Spleen (tissue), 11 donors: ENCODE measurements around the gene TMEM50B. TPM values are rescaled to one million over a fixed set of nuclear protein-coding genes. Genes with fewer than 3 reads are reported as not detected.

Experiments
- DNase-seq: peaks from one replicate; pipeline ENCODE4 v3.0.0-alpha.2; 2020
- H3K27ac ChIP-seq, 8 donors: fragments of 200-600 bp; sonication (generic) in 7 of 8; 1 replicate in 4 of 8; 2 replicates in 4 of 8; pipeline versions ENCODE4 v1.5.0 to v1.8.0; 2016 to 2021; ENCODE audit warnings: inconsistent platforms in 4 of 8, mild to moderate bottlenecking in 4 of 8, moderate library complexity in 1 of 8
- H3K27me3 ChIP-seq, 7 donors: fragments of 200-600 bp; sonication (generic) in 6 of 7; replicated peaks in 1 of 7; 1 replicate in 4 of 7; 2 replicates in 3 of 7; pipeline versions ENCODE4 v1.5.0 to v1.8.0; 2016 to 2021; ENCODE audit warnings: inconsistent platforms in 3 of 7, mild to moderate bottlenecking in 1 of 7
- H3K36me3 ChIP-seq, 6 donors: fragments of 200-600 bp; sonication (generic) in 5 of 6; 1 replicate in 4 of 6; 2 replicates in 2 of 6; pipeline versions ENCODE4 v1.5.0 to v1.8.0; 2016 to 2021; ENCODE audit warnings: inconsistent platforms in 2 of 6
- H3K4me1 ChIP-seq, 6 donors: fragments of 200-600 bp; sonication (generic) in 5 of 6; 1 replicate in 3 of 6; 2 replicates in 3 of 6; pipeline versions ENCODE4 v1.5.0 to v1.8.0; 2016 to 2021; ENCODE audit warnings: inconsistent platforms in 3 of 6
- H3K4me3 ChIP-seq, 8 donors: fragments of 200-600 bp; sonication (generic) in 7 of 8; 1 replicate in 4 of 8; 2 replicates in 4 of 8; pipeline versions ENCODE4 v1.5.0 to v1.8.0; 2016 to 2021; ENCODE audit warnings: inconsistent platforms in 4 of 8, mild to moderate bottlenecking in 4 of 8, moderate library complexity in 2 of 8
- H3K9me3 ChIP-seq, 8 donors: fragments of 200-600 bp; sonication (generic) in 7 of 8; 1 replicate in 4 of 8; 2 replicates in 4 of 8; pipeline versions ENCODE4 v1.5.0 to v1.8.0; 2016 to 2021; ENCODE audit warnings: inconsistent platforms in 4 of 8
- CTCF ChIP-seq, 11 experiments: fragments of 200-600 bp in 7 of 11; fragments of 450-650 bp in 4 of 11; sonication (generic) in 4 of 11; IDR thresholded peaks in 8 of 11; conservative IDR thresholded peaks in 3 of 11; 1 replicate in 7 of 11; 2 replicates in 4 of 11; pipeline versions ENCODE4 v1.4.0 to v1.8.0; 2016 to 2021; ENCODE audit warnings: antibody characterized with exemption in 11 of 11, inconsistent platforms in 4 of 11, mild to moderate bottlenecking in 1 of 11
- POLR2A ChIP-seq, 3 donors: fragments of 450-650 bp; IDR thresholded peaks; one replicate each; pipeline ENCODE4 v1.5.1; 2017; ENCODE audit warnings: antibody characterized with exemption in 3 of 3, mild to moderate bottlenecking in 1 of 3
- POLR2AphosphoS5 ChIP-seq, 3 donors: sonication (generic); formaldehyde crosslinking; IDR thresholded peaks; one replicate each; pipeline ENCODE4 v1.5.1; 2017; ENCODE audit warnings: antibody characterized with exemption in 3 of 3
- WGBS, 5 donors: extraction: QIAGEN DNeasy Blood & Tissue Kit in 3 of 5; methylation state at CpG; one replicate each; pipeline versions ENCODE4 v1.1.5 to v1.1.7; 2013 to 2018; 5-methylcytosine and 5-hydroxymethylcytosine counted together
- intact Hi-C: fragments of 100-400 bp; cut with DNase I; formaldehyde crosslinking; loops from one replicate; pipeline ENCODE4 v1.15.0; 2023; ENCODE audit warnings: low total_unique reads
- polyA plus RNA-seq, 3 donors: library from polyadenylated mRNA; stranded (reverse); fragments of 200-250 nt; gene quantifications; one replicate each; pipeline ENCODE4 v1.2.1, GENCODE V29; 2013
- total RNA-seq, 7 donors: library from RNA; depleted of rRNA in 3 of 7; stranded (reverse); fragments of >200 nt in 3 of 7; fragmentation: NEBNext Ultra II Directional in 4 of 7; extraction: Animal tissue kit (Norgen Biotek cat#: 25700) in 4 of 7; gene quantifications; one replicate each; pipeline versions ENCODE4 v1.1.0 to v1.2.1, GENCODE V29; 2016 to 2021
- donor health status: healthy with polysubstance abuse.
- donor health status: DM: no; HTN: no; CAD: no; lungs with moderate emphysema.
- donor health status: DM: no; HTN: no; CAD: no.
- donor health status: Bipolar disorder and iron deficiency.
- donor health status: healthy.
- donor health status: DM: no; HTN: no; CAD: no.
- donor health status: DM: yes; HTN: yes; CAD: no.

Gene TMEM50B
- total and polyA plus RNA-seq, 10 donors: 30.7 to 78.5 (median 43.3) TPM

- intact Hi-C loops: loop anchor here (10.0 kb wide), 1 partner anchor 610 kb away; no protein-coding TSS in a partner anchor
- no peak overlapping the region for H3K4me3 ChIP-seq
- peaks cover 0 to 58% (median 0%) of the 10 kb centered on the region in 6 donors for H3K36me3 ChIP-seq
- TF ChIP-seq POLR2AphosphoS5 (IDR thresholded peaks at IDR 0.05) (no peak), POLR2A (IDR thresholded peaks at IDR 0.05) (no peak), CTCF (IDR thresholded peaks at IDR 0.05 in 8 of 11, conservative IDR thresholded peaks at IDR 0.05 in 3 of 11) (no peak)
- no peak for DNase-seq
- no peaks in the 10 kb centered on the region for H3K27me3 ChIP-seq
- peaks cover 7 to 50% (median 30%) of the 10 kb centered on the region in 6 donors for H3K4me1 ChIP-seq
- H3K27ac ChIP-seq: peak overlapping the region in 6 of 8 donors; percentile 1 to 79 (median 41)
- WGBS, 5 donors: 44 to 75% (median 50%) methylated on average over 2 of the region's 2 CpGs
- H3K9me3 ChIP-seq: no peaks in the 10 kb centered on the region
Measured at GRCh38 chr21:33444499-33444898, 35.3 kb downstream of the TMEM50B start.

GRCh38 chr21:33443194-33443593 lies 36.6 kb downstream of the TMEM50B start:
- no peak for DNase-seq
- Histone ChIP-seq H3K27me3 (no peaks in the 10 kb centered on the region), H3K27ac (peak overlapping the region in 6 of 8 donors; percentile 17 to 80 (median 74)), H3K36me3 (peaks cover 0 to 58% (median 10%) of the 10 kb centered on the region in 6 donors), H3K4me1 (peaks cover 7 to 50% (median 30%) of the 10 kb centered on the region in 6 donors), H3K9me3 (no peaks in the 10 kb centered on the region), H3K4me3 (no peak overlapping the region)
- TF ChIP-seq POLR2A (IDR thresholded peaks at IDR 0.05): no peak
- TF ChIP-seq CTCF (IDR thresholded peaks at IDR 0.05 in 8 of 11, conservative IDR thresholded peaks at IDR 0.05 in 3 of 11): no peak
- TF ChIP-seq POLR2AphosphoS5 (IDR thresholded peaks at IDR 0.05): no peak
- 85 to 92% (median 89%) methylated on average over 5 of the region's 5 CpGs for WGBS, 5 donors
- intact Hi-C loops: loop anchor here (2.0 to 10.0 kb wide), 2 partner anchors 244 to 608 kb away; no protein-coding TSS in a partner anchor

- H3K4me3 ChIP-seq: no peak overlapping the region
- 55 to 70% (median 63%) methylated on average over 11 of the region's 11 CpGs for WGBS, 5 donors
- TF ChIP-seq POLR2A (IDR thresholded peaks at IDR 0.05) (no peak), POLR2AphosphoS5 (IDR thresholded peaks at IDR 0.05) (peak in 2 of 3 donors; percentile 46 to 84), CTCF (IDR thresholded peaks at IDR 0.05 in 8 of 11, conservative IDR thresholded peaks at IDR 0.05 in 3 of 11) (no peak)
- H3K9me3 ChIP-seq: no peaks in the 10 kb centered on the region
- H3K36me3 ChIP-seq: peaks cover 0 to 60% (median 24%) of the 10 kb centered on the region in 6 donors
- H3K27me3 ChIP-seq: no peaks in the 10 kb centered on the region
- peak; percentile 78 for DNase-seq
- intact Hi-C loops: loop anchor here (2.0 to 10.0 kb wide), 2 partner anchors 243 to 607 kb away; no protein-coding TSS in a partner anchor
- peak overlapping the region; percentile 42 to 80 (median 72) for H3K27ac ChIP-seq
- H3K4me1 ChIP-seq: peaks cover 7 to 50% (median 30%) of the 10 kb centered on the region in 6 donors
Measured at GRCh38 chr21:33441489-33442477, 38.0 kb downstream of the TMEM50B start.
